Esophagus squamous epithelium (tissue), 5 donors: ENCODE measurements around the gene THRSP. TPM values are rescaled to one million over a fixed set of nuclear protein-coding genes. Genes with fewer than 3 reads are reported as not detected.
"Not testable (repeated sequence)": the region's sequence is repeated elsewhere in the genome, so short reads cannot be mapped to it uniquely, and the experiment has no call there.

Experiments
- DNase-seq: peaks from one replicate; lab custom pipeline; 2025; lab: John Stamatoyannopoulos, UW
- H3K27ac ChIP-seq, 4 donors: fragments of 200-600 bp; sonication (generic); one replicate each; pipeline ENCODE4 v1.5.1; 2016 to 2019; ENCODE audit warnings: mild to moderate bottlenecking in 1 of 4
- H3K27me3 ChIP-seq, 4 donors: fragments of 200-600 bp; sonication (generic); 1 replicate in 3 of 4; 2 replicates in 1 of 4; pipeline versions ENCODE4 v1.5.1 to v1.6.0; 2017 to 2021; ENCODE audit warnings: antibody characterized with exemption in 1 of 4
- H3K36me3 ChIP-seq, 3 donors: fragments of 200-600 bp; sonication (generic); one replicate each; pipeline ENCODE4 v1.5.1; 2016 to 2019
- H3K4me1 ChIP-seq, 3 donors: fragments of 200-600 bp; sonication (generic); one replicate each; pipeline ENCODE4 v1.5.1; 2017 to 2019
- H3K4me3 ChIP-seq, 4 donors: fragments of 200-600 bp; sonication (generic); 1 replicate in 3 of 4; 2 replicates in 1 of 4; pipeline ENCODE4 v1.5.1; 2016 to 2019; ENCODE audit warnings: mild to moderate bottlenecking in 2 of 4, moderate library complexity in 1 of 4
- H3K9me3 ChIP-seq, 3 donors: fragments of 200-600 bp; sonication (generic); one replicate each; pipeline ENCODE4 v1.5.1; 2016 to 2019
- POLR2A ChIP-seq, 4 donors: fragments of 450-650 bp; IDR thresholded peaks; one replicate each; pipeline ENCODE4 v1.6.1; 2017; ENCODE audit warnings: antibody characterized with exemption in 4 of 4, mild to moderate bottlenecking in 4 of 4, moderate library complexity in 3 of 4
- WGBS, 2 donors: methylation state at CpG; one replicate each; pipeline ENCODE4 v1.1.5; 2018; 5-methylcytosine and 5-hydroxymethylcytosine counted together
- intact Hi-C: fragments of 100-400 bp; cut with DNase I; formaldehyde crosslinking; loops from one replicate; pipeline ENCODE4 v1.15.0; 2022
- total RNA-seq, 4 donors: library from RNA; depleted of rRNA; stranded (reverse); fragments of >200 nt; gene quantifications; one replicate each; pipeline ENCODE4 v1.1.0, GENCODE V29; 2016
- TF ChIP-seq, protein P1 (sequence below), 6 experiments: fragments of 450-650 bp in 4 of 6; fragments of 200-600 bp in 2 of 6; sonication (generic) in 2 of 6; IDR thresholded peaks; one replicate each; pipeline ENCODE4 v1.5.1; 2016 to 2019; ENCODE audit warnings: antibody characterized with exemption in 6 of 6, mild to moderate bottlenecking in 4 of 6, moderate library complexity in 4 of 6
- donor health status: DM: yes; HTN: yes; CAD: no.

Gene THRSP
- total RNA-seq, 4 donors from 2014 or later: not detected

DNA sequence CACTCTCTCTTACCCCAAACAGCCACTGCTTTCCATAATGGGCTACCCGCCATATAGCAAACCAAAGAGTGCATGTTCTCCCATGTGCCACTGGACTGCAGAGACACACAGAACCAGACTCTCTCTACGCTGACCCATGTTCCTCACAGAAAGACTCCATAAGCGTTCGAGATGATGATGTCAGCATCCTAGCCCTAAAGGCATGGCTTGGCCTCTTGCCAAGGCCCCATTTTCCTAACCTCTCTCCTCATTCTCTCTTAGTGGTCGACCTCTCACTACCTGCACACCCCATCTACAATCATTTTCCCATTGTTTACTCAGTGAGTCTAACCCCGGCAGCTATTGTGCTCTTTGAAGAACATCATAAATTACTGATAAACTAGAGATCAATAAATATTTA is 11.1 kb downstream of the THRSP start:
- TF ChIP-seq POLR2A (IDR thresholded peaks at IDR 0.05): no peak
- TF ChIP-seq, protein P1, sequence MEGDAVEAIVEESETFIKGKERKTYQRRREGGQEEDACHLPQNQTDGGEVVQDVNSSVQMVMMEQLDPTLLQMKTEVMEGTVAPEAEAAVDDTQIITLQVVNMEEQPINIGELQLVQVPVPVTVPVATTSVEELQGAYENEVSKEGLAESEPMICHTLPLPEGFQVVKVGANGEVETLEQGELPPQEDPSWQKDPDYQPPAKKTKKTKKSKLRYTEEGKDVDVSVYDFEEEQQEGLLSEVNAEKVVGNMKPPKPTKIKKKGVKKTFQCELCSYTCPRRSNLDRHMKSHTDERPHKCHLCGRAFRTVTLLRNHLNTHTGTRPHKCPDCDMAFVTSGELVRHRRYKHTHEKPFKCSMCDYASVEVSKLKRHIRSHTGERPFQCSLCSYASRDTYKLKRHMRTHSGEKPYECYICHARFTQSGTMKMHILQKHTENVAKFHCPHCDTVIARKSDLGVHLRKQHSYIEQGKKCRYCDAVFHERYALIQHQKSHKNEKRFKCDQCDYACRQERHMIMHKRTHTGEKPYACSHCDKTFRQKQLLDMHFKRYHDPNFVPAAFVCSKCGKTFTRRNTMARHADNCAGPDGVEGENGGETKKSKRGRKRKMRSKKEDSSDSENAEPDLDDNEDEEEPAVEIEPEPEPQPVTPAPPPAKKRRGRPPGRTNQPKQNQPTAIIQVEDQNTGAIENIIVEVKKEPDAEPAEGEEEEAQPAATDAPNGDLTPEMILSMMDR (IDR thresholded peaks at IDR 0.05): no peak
- Histone ChIP-seq H3K9me3 (no peaks in the 10 kb centered on the region), H3K27ac (no peak overlapping the region), H3K27me3 (no peaks in the 10 kb centered on the region), H3K4me1 (peaks cover 16 to 51% (median 20%) of the 10 kb centered on the region in 3 donors), H3K36me3 (peaks cover 0 to 42% (median 8%) of the 10 kb centered on the region in 3 donors), H3K4me3 (no peak overlapping the region)
- intact Hi-C loops: no loop called here
- no peak for DNase-seq
- 60 to 79% methylated on average over 6 of the region's 6 CpGs for WGBS, 2 donors

GRCh38 chr11:78076733-78077403 is 13.2 kb downstream of the THRSP start:
- no peak for TF ChIP-seq POLR2A (IDR thresholded peaks at IDR 0.05)
- TF ChIP-seq, protein P1 (IDR thresholded peaks at IDR 0.05): no peak
- Histone ChIP-seq H3K4me3 (no peak overlapping the region), H3K4me1 (peaks cover 16 to 58% (median 20%) of the 10 kb centered on the region in 3 donors), H3K36me3 (peaks cover 0 to 21% (median 0%) of the 10 kb centered on the region in 3 donors), H3K27me3 (no peaks in the 10 kb centered on the region), H3K9me3 (no peaks in the 10 kb centered on the region), H3K27ac (no peak overlapping the region)
- WGBS, 2 donors: 79 to 86% methylated on average over 6 of the region's 6 CpGs
- intact Hi-C loops: no loop called here
- no peak for DNase-seq

GRCh38 chr11:78077592-78077991 is 13.9 kb downstream of the THRSP start:
- peaks cover 16 to 63% (median 20%) of the 10 kb centered on the region in 3 donors for H3K4me1 ChIP-seq
- WGBS, 2 donors: 76 to 82% methylated on average over 3 to 4 of the region's 4 CpGs
- intact Hi-C loops: not testable (repeated sequence)

DNA sequence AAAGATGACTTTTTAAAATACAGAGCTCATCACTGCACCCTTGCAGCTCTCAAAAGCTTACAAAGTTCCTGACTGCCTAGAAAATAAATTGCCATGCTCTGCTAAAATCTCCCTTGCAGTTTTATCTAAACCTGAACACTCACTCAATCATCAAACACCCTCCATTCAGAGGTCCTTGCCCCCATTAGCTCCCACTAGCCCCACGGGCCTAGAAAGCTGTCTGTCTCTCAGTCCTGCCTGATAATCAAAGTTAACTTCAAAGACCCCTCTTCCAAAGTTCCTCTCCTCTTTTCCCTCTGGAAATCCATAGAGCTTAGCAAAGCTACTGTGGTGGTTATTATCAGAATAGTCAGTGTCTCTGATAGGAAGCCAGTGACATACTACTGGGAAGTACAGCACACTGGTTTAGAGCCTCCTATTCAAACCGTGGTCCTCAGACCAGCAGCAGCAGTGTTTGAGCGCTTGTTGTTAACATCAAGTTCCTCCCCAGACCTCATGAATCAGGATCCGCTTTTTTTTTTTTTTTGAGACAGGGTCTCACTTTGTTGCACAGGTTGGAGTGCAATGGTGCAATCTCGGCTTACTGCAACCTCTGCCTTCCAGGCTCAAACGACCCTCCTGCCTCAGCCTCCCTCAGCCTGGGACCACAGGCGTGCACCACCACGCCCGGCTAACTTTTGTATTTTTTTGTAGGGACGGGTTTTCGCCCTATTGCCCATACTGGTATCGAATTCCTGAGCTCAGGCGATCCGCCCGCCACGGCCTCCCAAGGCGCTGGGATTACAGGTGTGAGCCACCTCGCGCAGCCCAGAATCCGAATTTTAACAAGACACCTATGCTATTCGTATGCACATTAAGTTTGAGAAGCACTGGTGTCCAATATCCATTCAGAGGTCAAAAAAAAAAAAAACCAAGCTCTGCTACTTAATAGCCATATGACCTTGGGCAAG is 14.8 kb downstream of the THRSP start:
- H3K27me3 ChIP-seq: no peaks in the 10 kb centered on the region
- H3K4me1 ChIP-seq: peaks cover 16 to 63% (median 20%) of the 10 kb centered on the region in 3 donors
- peaks cover 0 to 5% (median 0%) of the 10 kb centered on the region in 3 donors for H3K36me3 ChIP-seq
- H3K9me3 ChIP-seq: no peaks in the 10 kb centered on the region
- peak overlapping the region; percentile 87 to 92 (median 88) for H3K27ac ChIP-seq
- TF ChIP-seq, protein P1 (IDR thresholded peaks at IDR 0.05): no peak
- no peak for TF ChIP-seq POLR2A (IDR thresholded peaks at IDR 0.05)
- H3K4me3 ChIP-seq: peak overlapping the region; percentile 91 to 95 (median 94)
- 18 to 32% methylated on average over 7 to 9 of the region's 21 CpGs for WGBS, 2 donors
- DNase-seq: no peak
- intact Hi-C loops: no loop called here

More at GRCh38 chr11:78077592-78077991, 13.9 kb downstream of the THRSP start:
- not testable (repeated sequence) for H3K27ac ChIP-seq, H3K27me3 ChIP-seq, DNase-seq, H3K9me3 ChIP-seq
- peaks cover 0 to 14% (median 0%) of the 10 kb centered on the region in 3 donors for H3K36me3 ChIP-seq
- H3K4me3 ChIP-seq: peak overlapping the region in 1 of 4 donors; percentile 94

- peaks cover 16 to 58% (median 20%) of the 10 kb centered on the region in 3 donors for H3K4me1 ChIP-seq
- peak within 1 kb of the TSS; percentile 87 to 92 (median 88) for H3K27ac ChIP-seq
- no peaks in the 10 kb centered on the region for H3K27me3 ChIP-seq
- H3K4me3 ChIP-seq: peak within 1 kb of the TSS; percentile 91 to 95 (median 94)
- H3K36me3 ChIP-seq: peaks cover 0 to 5% (median 0%) of the 10 kb centered on the region in 3 donors
- TF ChIP-seq, protein P1 (IDR thresholded peaks at IDR 0.05): no peak
- TF ChIP-seq POLR2A (IDR thresholded peaks at IDR 0.05): peak in 2 of 4 donors; percentile 60 to 68
- WGBS, 2 donors: 0% methylated on average over 14 to 33 of the region's 68 CpGs
- DNase-seq: no peak
- no peaks in the 10 kb centered on the region for H3K9me3 ChIP-seq
- intact Hi-C loops: no loop called here
Measured at GRCh38 chr11:78079232-78080083, 15.8 kb downstream of the THRSP start, which contains the start of gene NDUFC2. TSS of gene NDUFC2 (minus strand) at chr11:78079862. CDS start at chr11:78079744, 118 bp downstream.
